Measurements from ENCODE around the gene SPOCK3. TPM values are rescaled to one million over a fixed set of nuclear protein-coding genes. Genes with fewer than 3 reads are reported as not detected.

The SPOCK3 gene
- total and polyA plus RNA-seq, 2 of the 13 experiments (the other 11 are each of a cell fraction or from before 2014, with no cell fraction given), result not detected

DNA sequence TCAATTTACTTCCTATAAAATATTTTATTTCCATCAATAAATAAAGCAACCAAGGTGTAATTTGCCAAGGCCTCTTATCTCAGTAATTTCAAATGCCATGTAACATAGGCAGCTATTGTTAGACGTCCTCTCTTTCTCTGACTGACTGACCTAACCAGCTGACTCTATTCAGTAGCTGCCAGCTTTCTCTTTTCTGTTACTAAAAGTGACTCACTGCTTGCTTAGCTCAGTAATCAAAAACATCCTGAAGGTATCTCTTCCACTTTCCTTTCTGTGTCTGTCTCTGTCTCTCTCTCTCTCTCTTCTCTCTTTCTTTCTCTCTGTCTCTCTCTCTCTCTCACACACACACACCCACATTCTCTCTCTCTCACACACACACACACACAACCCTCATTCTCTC is 134.2 kb downstream of the SPOCK3 start (continued):
- no peak for TF ChIP-seq SETDB1 (CRISPR knock-in tag; IDR thresholded peaks at IDR 0.05; ENCODE audit: borderline replicate concordance)
- TF ChIP-seq YEATS4 (CRISPR knock-in tag; IDR thresholded peaks at IDR 0.05; ENCODE audit: borderline replicate concordance), result no peak
- no peak for TF ChIP-seq SIN3B (IDR thresholded peaks at IDR 0.05; ENCODE audit: low read length)

DNA sequence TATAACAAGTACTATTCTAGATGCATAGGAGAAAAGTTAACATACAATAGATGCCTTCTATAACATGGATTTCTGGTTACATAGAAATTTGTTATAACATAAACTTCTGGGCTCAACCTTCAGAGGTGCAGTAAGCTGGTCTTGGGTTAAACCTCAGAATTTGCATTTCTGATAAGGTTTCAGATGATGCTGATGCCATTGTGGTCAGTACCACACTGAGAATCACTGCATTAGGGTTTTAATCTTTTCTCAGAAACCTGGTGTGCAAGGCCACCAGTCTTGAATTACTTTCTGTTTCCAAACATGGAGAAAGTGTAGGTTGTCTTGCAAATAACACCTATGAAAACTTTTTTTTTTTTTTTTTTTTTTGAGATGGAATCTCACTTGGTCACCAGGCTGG is 146.2 kb downstream of the SPOCK3 start:
- Histone ChIP-seq H3K36me3 (replicated peaks in 1 of 2; ENCODE audit: control insufficient read depth in 1 of 2, insufficient read depth in 2 of 2, low read length in 2 of 2) (no peaks in the 10 kb centered on the region), H3K4me2 (ENCODE audit: low read depth, low read length) (no peak overlapping the region), H4K20me1 (ENCODE audit: insufficient read depth, low read length) (no peaks in the 10 kb centered on the region), H3K4me1 (ENCODE audit: insufficient read depth, low read length) (no peaks in the 10 kb centered on the region), H3K27ac (ENCODE audit: extremely low read length, insufficient read depth, low read length) (no peak overlapping the region), H3K9ac (ENCODE audit: insufficient read depth, low read depth, low read length) (no peak overlapping the region), H3K27me3 (ENCODE audit: control insufficient read depth in 1 of 2, insufficient read depth in 2 of 2, low read length in 2 of 2) (no peaks in the 10 kb centered on the region), H3K79me2 (ENCODE audit: insufficient read depth, low read length) (no peaks in the 10 kb centered on the region), H3K9me3 (ENCODE audit: low read length) (no peaks in the 10 kb centered on the region), H3K4me3 (replicated peaks in 1 of 3; ENCODE audit: insufficient read depth in 1 of 3, low read depth in 2 of 3, low read length in 3 of 3) (no peak overlapping the region), H2AFZ (ENCODE audit: low read length) (no peak overlapping the region)
- ChIA-PET POLR2A (no interaction called here), CTCF (ENCODE audit: low intra/inter-chr PET ratio, low total read pairs) (no interaction called here)
- no TSS peak for BruUV-seq (replicated peaks)
- in situ Hi-C loops (cut with HindIII; ENCODE audit: extremely low pct_ligation_motif_present, low pct_unique_long_range_greater_than_20kb), result no loop called here
- ATAC-seq (no peak), FAIRE-seq (no peak), DNase-seq (ENCODE audit: low spot score) (no peak)
- TF ChIP-seq ZNF136 (CRISPR knock-in tag; IDR thresholded peaks at IDR 0.05; ENCODE audit: low read depth) (no peak), AGO2 (optimal IDR thresholded peaks at IDR 0.05; ENCODE audit: low read depth, low read length) (no peak), ZNF549 (CRISPR knock-in tag; IDR thresholded peaks at IDR 0.05) (no peak), ZNF263 (CRISPR knock-in tag; IDR thresholded peaks at IDR 0.05) (no peak)
- TF ChIP-seq, protein P1, sequence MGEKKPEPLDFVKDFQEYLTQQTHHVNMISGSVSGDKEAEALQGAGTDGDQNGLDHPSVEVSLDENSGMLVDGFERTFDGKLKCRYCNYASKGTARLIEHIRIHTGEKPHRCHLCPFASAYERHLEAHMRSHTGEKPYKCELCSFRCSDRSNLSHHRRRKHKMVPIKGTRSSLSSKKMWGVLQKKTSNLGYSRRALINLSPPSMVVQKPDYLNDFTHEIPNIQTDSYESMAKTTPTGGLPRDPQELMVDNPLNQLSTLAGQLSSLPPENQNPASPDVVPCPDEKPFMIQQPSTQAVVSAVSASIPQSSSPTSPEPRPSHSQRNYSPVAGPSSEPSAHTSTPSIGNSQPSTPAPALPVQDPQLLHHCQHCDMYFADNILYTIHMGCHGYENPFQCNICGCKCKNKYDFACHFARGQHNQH (CRISPR knock-in tag; IDR thresholded peaks at IDR 0.05), result no peak
- TF ChIP-seq, protein P2, sequence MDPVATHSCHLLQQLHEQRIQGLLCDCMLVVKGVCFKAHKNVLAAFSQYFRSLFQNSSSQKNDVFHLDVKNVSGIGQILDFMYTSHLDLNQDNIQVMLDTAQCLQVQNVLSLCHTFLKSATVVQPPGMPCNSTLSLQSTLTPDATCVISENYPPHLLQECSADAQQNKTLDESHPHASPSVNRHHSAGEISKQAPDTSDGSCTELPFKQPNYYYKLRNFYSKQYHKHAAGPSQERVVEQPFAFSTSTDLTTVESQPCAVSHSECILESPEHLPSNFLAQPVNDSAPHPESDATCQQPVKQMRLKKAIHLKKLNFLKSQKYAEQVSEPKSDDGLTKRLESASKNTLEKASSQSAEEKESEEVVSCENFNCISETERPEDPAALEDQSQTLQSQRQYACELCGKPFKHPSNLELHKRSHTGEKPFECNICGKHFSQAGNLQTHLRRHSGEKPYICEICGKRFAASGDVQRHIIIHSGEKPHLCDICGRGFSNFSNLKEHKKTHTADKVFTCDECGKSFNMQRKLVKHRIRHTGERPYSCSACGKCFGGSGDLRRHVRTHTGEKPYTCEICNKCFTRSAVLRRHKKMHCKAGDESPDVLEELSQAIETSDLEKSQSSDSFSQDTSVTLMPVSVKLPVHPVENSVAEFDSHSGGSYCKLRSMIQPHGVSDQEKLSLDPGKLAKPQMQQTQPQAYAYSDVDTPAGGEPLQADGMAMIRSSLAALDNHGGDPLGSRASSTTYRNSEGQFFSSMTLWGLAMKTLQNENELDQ (CRISPR knock-in tag; IDR thresholded peaks at IDR 0.05; ENCODE audit: borderline replicate concordance), result no peak
- intact Hi-C loops (cut with micrococcal nuclease; ENCODE audit: unreplicated experiment), result no loop called here
